RCC 7860 (cell line): ENCODE results near the gene UNC5CL.

Experiments used
- DNase-seq: peaks from one replicate; pipeline ENCODE4 v3.0.0-alpha.2; 2015; ENCODE audit warnings: low spot score
- FAIRE-seq: peaks from 2 replicates; lab custom pipeline; 2012; peaks lifted over from hg19 to GRCh38; lab: Jason Lieb, UNC

The UNC5CL gene

DNA sequence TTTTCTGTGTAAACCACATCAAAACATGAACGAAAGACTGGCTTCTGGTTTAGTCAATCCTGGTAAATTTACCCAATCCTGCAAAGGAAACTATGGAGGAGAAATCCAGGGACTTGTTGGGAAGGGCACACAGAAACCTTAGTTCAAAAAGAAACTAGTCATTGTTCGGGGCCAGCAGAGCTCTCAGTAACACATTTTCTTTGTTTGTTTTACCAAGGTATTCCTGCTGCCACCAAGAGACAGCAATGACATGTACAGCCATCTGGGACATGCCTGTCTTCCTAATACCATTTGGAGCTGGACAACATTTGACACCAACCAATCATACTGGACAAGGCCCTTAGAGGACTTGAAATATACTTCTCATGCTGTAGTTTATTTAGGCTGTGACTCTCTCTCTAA, 24.9 kb upstream of the UNC5CL start:
- FAIRE-seq (no peak), DNase-seq (no peak)

DNA sequence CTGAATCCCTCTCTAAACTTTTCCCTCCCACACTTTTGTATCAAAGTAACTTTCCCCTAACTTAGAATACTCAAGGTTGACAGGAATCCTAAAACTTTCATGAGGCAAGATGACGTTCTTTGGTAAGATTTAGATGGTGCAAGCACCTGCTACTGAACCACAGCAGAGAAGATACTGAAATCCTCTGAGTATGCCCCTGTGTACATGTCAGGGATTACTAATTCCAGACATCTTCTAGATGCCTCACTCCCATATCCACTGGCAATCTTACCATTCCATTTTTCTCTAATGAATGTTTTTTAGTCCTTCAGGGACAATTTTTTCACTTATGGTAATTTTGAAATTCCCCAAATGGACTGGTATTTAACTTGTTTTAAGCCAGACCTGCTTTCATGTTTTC, 23.0 kb upstream of the UNC5CL start:
- no peak for FAIRE-seq
- no peak for DNase-seq

DNA sequence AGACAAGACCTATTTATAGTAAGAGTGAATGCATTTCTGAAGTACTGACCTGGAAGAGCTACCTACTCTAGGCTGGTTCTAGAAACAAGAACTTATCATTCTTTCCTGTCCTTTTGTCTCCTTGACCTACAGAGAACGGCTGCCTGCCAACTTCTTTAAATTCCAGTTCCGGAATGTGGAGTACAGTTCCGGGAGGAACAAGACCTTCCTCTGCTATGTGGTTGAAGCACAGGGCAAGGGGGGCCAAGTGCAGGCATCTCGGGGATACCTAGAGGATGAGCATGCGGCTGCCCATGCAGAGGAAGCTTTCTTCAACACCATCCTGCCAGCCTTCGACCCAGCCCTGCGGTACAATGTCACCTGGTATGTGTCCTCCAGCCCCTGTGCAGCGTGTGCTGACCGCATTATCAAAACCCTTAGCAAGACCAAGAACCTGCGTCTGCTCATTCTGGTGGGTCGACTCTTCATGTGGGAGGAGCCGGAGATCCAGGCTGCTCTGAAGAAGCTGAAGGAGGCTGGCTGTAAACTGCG, 22.2 kb upstream of the UNC5CL start:
- FAIRE-seq (no peak), DNase-seq (no peak)

DNA sequence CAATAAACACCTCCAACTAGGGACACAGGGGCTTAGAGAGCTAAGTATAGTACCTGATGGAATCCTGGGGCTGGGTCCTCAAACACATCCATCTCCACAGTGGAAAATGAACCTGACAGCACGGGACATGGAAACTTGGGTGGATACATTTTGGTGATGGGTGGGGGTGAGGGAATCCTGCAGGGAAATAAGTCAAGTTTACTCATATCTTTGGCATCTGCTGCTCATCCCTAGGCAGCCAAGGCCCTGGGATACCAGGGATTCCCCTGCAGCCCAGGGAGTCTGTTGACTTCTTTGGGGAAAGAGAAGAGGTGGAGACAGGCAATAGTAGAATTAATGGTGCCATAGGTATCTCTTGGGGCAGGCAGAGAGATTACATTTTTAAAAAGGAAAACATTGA, 20.5 kb upstream of the UNC5CL start:
- no peak for DNase-seq
- no peak for FAIRE-seq

DNA sequence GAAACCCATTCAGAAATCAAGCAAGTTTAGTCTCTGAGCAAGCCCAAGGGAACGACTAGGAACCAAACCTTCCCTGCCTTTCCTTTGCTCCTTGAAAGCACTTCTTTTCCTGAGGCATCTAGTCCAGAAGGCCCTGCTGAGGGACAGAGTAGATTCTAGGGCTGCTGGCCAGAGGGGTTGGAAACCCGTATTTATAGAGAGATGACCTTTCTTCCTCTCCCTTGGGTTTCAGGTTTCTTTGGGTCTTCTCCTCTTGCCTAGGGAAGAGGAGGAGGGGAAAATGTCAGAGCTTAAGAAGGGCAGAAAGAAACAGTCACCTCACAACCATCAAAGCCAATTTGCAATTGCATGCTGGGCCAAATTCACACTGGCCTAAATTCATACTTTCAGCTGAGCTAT, 19.8 kb upstream of the UNC5CL start:
- no peak for FAIRE-seq
- DNase-seq, result no peak

DNA sequence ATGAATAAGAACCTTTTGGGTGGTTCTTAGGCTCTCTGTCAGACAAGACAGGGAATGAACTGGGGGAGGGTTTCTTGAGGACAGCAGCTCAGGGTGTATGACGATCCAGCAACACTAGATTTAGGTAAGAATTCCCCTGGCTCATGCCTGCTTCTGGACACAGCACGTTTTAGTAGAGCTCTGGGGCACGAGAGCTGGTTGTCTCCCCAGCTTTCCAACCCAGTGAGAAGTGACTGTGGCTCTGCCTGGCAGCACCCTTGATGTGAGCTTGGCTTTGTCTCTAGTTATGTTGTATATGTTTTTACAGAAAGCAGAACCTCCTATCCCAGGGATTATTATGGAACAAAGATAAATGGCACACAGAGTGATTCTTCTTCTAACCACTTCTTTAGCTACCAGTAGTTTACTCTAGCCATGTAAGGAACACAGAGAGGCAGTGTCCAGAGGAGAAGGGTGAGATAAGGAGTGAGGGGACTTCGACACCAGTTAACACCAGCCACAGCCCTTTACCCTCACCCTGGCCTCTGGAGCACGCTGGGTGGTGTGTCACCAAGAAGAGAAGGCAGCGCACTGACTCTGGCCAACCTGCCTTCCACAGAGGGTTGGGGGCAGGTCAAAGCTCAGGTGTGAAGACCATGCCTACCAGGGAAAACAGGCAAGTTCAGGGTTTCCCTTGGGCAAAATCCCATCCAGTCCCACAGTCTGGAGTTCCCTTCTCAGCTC, 17.9 kb upstream of the UNC5CL start:
- DNase-seq, result no peak
- no peak for FAIRE-seq

DNA sequence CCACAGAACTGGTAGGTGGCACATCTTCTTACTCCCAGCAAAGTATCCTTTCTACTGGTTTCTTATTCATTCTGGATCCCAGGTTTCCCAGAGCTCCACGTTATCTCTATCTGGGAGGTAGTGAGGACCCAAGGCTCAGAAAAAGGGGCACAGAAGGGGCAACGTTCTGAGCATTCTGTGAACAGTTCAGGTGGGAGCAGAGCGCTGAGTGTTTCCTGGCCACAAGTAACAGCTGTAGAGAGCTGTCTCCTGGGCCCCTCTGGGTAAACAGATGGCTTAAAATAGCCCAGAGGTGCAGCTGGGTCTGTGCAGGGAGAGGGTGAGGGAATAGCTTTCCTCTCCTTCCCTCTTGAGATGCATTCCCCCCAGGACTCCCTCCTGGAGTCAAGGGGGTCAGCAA, 16.1 kb upstream of the UNC5CL start:
- DNase-seq (no peak), FAIRE-seq (no peak)

DNA sequence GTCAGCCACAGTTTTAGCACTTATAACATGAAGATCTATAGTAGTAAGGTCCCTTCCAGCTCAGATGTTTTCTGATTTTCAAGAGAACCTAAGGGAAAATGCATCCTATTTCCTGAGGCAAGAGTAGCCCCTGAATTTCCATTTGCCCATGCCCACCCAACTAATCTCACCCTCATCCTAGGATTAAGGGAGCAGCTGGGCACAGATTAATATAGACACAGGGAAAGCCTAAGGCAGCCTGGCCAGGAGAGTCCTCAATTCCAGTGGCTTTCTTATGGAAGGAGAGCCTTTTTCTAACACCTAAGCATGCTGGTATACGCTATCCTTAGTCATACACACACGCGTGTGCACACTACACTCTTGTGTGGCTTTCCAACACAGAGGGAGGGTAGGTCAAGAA, 15.5 kb upstream of the UNC5CL start:
- FAIRE-seq (no peak), DNase-seq (no peak)

DNA sequence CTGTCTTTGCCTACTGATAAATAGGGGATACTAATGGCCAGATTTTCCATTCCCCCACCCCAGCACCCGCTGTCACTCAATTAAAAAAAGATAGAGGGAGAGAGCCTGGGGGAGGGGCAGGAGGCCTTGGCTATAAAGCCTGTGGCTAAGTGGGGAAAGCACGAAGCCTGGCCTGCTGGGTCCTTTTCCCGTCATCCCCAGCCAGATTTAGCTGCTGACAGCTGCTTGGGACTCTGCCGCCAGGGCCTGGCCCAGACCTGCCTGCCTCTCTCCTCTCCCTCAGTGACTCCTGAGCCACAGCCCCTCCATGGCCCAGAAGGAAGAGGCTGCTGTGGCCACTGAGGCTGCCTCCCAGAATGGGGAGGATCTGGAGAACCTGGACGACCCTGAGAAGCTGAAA, 14.0 kb upstream of the UNC5CL start, which contains the start of gene APOBEC2:
Gene APOBEC2, plus strand, starts transcription at position 162 of the 400 bp plus-strand sequence. Its CDS starts 146 bp downstream, at position 308.
- FAIRE-seq, result no peak

DNA sequence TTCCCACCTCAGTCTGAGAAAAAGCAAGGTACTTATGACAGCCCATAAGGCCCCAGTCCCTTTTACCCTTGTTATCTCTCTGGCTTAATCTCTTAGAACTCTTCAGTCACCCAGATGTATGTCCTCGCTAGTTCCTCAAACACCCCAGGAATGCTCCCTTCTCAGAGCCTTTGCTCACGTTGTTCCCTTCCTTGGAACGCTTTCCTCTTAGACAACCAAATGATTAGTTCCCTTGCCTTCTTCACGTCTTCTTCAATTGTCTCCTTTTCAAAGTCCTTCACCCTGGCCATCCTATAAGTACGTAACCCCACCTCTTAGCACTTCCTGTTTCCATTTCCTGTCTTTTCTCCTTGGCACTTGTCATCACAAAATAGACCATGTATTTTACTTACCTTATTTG, 12.9 kb upstream of the UNC5CL start:
- FAIRE-seq (no peak), DNase-seq (no peak)

More for the DNA sequence above, 14.0 kb upstream of the UNC5CL start, which contains the start of gene APOBEC2:
- no peak for DNase-seq

DNA sequence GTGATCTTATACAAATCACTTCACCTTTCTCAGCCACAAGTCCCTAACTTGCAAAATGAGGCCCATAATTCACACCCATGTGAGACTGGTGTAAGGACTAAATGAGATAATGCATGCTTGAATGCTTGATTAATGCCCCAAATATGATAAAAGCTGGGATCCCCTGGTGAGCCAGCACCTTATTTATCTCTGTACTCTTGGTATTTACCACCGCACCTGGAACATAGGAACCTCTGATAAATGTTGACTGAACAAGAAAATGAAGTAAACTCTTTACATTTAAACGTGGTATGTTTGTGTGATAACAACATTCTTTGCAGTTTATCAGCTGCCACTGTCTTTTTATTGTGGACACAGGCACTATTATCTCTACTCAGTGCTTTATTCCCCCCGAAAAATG, 11.5 kb upstream of the UNC5CL start:
- no peak for FAIRE-seq
- DNase-seq, result no peak

DNA sequence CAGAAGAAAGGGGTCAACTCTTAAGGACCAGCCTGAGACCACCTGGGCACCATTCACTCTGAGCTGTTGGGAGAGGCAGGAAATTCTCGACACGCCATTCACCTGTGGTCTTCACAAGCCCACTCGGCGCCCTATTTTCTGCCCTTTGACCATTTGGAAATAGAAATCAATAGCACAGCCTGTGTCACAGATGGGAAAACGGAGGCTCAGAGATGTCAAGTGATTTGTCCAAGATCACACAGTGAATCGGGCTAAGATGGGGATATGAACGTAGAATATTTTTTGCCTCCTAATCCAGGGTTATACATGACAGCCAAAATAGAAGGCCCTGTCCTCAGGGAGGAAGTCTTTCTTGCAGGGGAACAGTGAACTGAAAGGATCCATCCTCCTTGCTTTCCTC, 10.9 kb upstream of the UNC5CL start:
- FAIRE-seq (no peak), DNase-seq (no peak)

DNA sequence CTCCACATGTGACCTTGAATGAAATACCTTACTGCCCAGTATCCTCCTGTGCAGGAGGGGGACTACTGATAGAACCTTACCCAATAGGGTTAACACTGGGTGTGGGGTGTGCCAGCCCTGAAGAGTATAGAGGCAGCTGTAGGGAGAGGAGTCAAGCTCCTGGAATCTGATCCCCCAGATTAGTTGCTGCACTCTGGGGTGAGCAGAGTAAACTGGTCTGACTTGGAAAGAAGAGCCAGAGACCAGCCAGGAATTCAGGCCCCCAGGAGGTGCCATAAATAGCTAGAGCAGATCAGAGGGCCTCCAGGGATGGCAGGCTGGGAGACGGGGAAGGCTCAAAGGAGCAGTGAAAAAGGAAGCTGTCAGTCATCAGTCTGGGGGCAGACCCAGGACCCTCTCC, 10.5 kb upstream of the UNC5CL start:
- FAIRE-seq (no peak), DNase-seq (no peak)

DNA sequence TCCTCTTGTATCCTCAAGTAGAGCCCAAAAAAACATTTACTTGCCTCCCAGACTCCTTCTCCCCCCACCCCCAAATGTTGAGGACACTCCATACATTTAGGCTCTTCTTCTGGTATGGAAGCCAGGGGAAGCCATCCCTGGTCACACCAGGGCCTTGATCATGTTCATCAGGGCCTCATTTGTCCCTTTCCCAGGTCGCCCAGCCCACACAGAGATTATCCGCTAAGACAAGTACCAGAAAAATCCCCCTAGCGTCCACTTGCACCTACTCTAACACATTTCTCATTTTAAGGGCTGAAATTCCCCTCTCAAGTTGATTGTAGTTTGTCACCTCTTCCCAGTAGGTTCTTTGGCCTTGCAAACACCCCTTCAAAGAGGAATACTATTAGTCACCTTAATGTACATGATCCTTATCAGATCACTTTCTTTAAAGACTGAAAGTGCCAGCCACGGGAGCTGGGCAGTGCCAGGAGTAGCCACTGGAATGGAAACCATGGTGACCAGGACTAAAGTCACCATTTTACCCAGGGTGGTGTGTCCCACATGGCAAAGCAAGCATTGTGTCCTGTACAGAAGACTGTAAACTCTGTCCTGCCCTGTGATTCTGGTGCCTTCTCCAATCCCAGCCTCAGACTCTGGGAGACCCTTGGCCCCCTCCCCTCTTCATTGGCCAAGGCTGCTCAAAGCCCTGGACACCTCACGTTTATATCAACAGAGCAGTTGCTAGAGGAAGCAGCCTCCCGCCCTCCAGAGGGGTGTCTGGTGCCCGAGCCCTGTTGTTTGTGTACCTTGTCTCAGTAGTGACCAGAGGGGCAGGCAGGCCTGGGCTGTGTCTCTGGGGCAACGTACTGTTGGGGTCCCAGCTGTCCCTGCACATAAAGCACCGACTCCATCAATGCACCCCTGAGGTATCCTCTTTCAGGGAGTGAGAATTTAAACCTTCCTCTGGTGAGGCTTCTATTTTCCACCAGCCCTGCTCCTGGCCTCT, 9.0 kb upstream of the UNC5CL start:
- FAIRE-seq, result no peak
- no peak for DNase-seq

DNA sequence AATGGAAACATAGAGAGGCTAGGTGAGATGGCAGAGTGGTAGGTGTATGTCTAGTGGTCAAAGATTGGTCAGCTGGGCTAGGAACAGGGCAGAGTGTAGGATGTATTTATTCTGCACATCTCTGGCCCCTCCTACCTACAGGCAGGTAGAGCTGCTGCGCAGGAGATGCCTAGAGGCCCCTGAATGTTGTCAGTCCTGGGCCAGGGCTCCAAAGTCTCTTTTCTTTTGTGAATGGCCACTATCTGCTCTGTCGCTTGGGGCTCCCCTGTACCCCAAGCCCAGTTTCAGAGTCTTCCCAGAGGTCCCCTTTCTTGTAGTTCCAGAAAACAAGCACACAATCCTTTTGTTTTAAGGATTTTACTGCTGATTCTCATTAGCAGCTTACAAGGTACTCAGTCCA, 8.3 kb upstream of the UNC5CL start:
- DNase-seq (no peak), FAIRE-seq (no peak)

DNA sequence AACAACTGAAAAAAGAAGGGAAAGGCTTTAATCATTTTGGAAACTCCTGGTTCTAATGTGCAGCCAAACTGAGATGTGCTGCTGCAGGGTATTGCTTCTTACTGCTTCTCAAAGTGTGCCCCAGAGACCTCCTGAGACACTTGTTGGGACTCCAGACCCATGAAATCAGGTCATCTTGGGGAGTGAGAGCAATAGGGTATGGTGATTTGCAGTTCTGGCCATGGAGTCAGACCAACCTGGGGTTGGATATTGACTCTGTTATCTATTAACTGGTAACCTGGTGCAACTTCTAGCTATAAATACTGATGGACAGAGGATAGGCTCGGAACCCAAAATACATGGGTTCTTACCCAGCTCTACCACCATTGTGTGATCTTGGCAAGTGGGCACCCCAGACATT, 7.1 kb upstream of the UNC5CL start:
- FAIRE-seq, result no peak
- DNase-seq, result no peak

DNA sequence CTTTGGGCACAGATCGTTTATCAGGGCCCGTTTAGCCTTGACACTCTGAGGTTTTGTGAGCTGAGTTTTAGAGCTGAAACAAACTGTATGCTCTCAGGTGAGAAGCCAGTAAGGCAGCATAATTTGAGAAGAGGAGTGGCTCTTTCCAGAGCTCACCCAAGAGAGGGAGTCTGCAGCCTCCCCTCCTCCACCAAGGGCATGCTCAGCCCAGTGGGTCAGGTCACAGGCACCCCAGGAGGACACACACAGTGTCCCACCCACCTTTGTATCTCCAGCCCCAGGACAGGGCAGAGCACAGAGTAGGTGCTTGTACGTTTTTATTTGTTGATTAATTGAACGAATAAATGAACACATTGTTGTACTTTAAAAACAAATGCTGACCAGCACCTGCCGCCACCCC, 6.6 kb upstream of the UNC5CL start:
- FAIRE-seq (no peak), DNase-seq (no peak)

DNA sequence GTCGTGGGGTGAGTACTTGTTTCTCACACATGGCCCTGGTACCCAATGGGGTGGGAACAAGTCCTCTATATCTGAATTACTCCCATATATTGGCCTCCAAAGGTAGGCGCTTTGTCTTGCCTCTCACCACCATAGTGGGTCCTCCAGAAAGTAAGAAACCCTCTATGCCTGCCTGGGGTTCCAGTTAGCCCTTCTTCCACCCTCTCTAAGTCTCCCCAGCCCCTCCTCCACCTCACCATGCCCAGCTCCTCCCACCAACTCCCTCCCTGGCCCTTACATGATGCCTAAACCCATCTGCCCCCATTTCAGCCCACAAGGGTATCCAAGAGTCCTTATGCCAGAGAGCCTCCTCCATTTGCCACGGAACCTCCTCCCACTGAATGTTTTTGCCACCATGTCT, 4.1 kb upstream of the UNC5CL start:
- DNase-seq (no peak), FAIRE-seq (no peak)

DNA sequence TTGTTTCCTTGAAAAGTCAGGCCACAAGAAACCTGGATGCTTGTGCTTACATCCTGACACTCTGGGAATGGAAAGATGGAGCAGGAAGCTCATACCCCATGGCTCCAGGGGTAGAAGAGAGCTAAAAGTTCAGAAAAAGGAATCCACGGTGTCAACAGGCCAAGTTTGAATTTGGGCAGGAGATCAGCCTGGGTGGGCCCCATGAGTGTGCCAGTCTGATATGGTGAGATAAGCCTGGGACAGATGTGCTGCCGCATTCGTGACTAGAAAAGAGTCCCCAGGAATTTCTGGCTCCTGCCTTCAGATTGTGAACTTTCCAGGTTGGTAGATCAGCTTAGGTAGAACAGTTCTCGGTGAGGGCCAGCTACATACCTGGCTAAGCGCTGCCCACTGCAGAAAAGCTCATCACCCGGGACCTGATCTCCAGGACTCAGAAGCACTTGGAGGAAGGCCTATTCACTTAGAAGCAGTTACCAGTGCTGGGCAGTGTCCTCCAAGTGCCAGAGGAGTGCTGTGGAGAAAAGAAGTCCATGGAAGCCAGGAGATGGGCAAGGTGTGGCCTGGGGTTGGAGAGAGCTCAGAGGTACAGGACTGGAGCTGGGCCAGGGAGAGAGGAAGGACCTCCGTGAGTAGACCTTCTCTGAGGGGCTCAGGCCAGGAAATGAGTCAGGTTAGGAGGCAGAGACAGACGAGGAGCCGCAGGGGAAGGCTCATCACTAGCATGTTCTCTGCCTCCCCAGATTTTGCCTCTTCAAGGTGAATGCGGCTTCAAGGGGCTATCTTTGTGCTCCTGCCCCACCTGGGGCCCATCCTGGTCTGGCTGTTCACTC, 3.4 kb upstream of the UNC5CL start, which contains the start of gene TSPO2:
Gene TSPO2, plus strand, starts transcription at position 242 of the 830 bp plus-strand sequence. Its CDS starts 519 bp downstream, at position 761.
- no peak for FAIRE-seq
- DNase-seq, result no peak

DNA sequence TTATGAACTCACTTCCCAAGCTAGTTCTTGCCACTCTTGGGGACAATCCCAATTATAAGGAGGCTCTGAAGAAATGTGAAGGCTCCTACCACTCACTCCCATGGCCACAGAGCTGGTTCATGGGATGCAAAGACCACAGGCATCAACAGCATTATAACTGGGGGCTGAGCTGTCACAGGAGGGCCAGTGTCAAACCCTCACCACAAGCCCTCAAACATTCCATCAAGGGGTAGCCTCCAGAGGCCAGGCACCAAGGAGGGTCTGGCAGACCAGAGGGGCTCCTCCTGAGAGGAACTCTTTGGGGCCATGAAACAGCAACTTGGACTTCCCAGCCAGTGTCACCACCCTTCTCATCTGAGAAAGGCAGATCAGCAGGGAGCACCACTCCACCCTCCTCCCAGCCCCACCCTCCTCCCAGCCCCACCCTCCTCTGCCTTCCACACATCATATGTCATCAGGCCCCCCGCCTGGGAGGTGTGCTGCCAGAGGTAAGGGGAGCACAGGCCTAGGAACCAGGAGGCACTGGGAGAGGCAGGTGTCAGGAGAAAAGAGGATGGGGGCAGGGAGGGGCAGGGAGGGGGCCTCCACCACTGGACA, 2.0 kb upstream of the UNC5CL start:
- DNase-seq (no peak), FAIRE-seq (no peak)
